Endodermal cell (in vitro differentiated cells): ENCODE measurements around the gene RAB6D. TPM values are rescaled to one million over a fixed set of nuclear protein-coding genes. Genes with fewer than 3 reads are reported as not detected.
"Not testable (repeated sequence)": the region's sequence is repeated elsewhere in the genome, so short reads cannot be mapped to it uniquely, and the experiment has no call there.

ENCODE experiments used
- DNase-seq: peaks from one replicate; pipeline ENCODE4 v3.0.0-alpha.2; 2017
- H3K27ac ChIP-seq: 2 replicates; pipeline ENCODE4 v1.5.1; 2013; ENCODE audit warnings: mild to moderate bottlenecking, low read depth, low read length, moderate library complexity
- H3K27me3 ChIP-seq: 2 replicates; pipeline ENCODE4 v1.6.1; 2013; ENCODE audit warnings: mild to moderate bottlenecking, low read length, moderate library complexity; ENCODE audit not compliant: insufficient read depth, control insufficient read depth, poor library complexity, severe bottlenecking
- H3K36me3 ChIP-seq: 2 replicates; pipeline ENCODE4 v1.7.0; 2013; ENCODE audit warnings: mild to moderate bottlenecking, low read length, moderate library complexity; ENCODE audit not compliant: control insufficient read depth, insufficient read depth
- H3K4me1 ChIP-seq: one replicate; pipeline ENCODE4 v1.7.0; 2013; ENCODE audit warnings: low read length; ENCODE audit not compliant: control insufficient read depth, insufficient read depth
- H3K4me3 ChIP-seq: 2 replicates; pipeline ENCODE4 v1.5.1; 2013; ENCODE audit warnings: mild to moderate bottlenecking, low read length, moderate library complexity
- H3K9ac ChIP-seq: 2 replicates; pipeline ENCODE4 v1.6.1; 2013; ENCODE audit warnings: mild to moderate bottlenecking, low read length, moderate library complexity; ENCODE audit not compliant: poor library complexity, severe bottlenecking; ENCODE audit errors: extremely low read depth
- H3K9me3 ChIP-seq: 2 replicates; pipeline ENCODE4 v1.6.1; 2013; ENCODE audit warnings: mild to moderate bottlenecking, low read length, moderate library complexity; ENCODE audit not compliant: control insufficient read depth
- H3K27ac Mint-ChIP-seq: 2 replicates; pipeline ENCODE4 v1.8.0; 2020; ENCODE audit warnings: mixed read lengths
- H3K27me3 Mint-ChIP-seq: 2 replicates; pipeline ENCODE4 v1.8.0; 2021; ENCODE audit warnings: mild to moderate bottlenecking, mixed read lengths; ENCODE audit not compliant: insufficient read depth
- H3K36me3 Mint-ChIP-seq: 2 replicates; pipeline ENCODE4 v1.8.0; 2020; ENCODE audit warnings: low read depth, mixed read lengths
- H3K4me1 Mint-ChIP-seq: 2 replicates; pipeline ENCODE4 v1.8.0; 2020; ENCODE audit warnings: mixed read lengths
- H3K4me3 Mint-ChIP-seq: 2 replicates; pipeline ENCODE4 v1.8.0; 2020; ENCODE audit warnings: mild to moderate bottlenecking, moderate library complexity, mixed read lengths
- H3K9me3 Mint-ChIP-seq: 2 replicates; pipeline ENCODE4 v1.8.0; 2020; ENCODE audit warnings: mild to moderate bottlenecking, mixed read lengths
- CTCF ChIP-seq: fragments of 200-600 bp; sonication (generic); conservative IDR thresholded peaks from 2 replicates; pipeline ENCODE4 v1.5.0; 2021; ENCODE audit warnings: antibody characterized with exemption, mild to moderate bottlenecking
- WGBS, 2 experiments: methylation state at CpG; one replicate each; pipeline versions ENCODE4 v1.1.5 to v1.1.7; 2013; ENCODE audit warnings: missing lambda C conversion rate in 2 of 2, mixed read lengths in 1 of 2; ENCODE audit not compliant: insufficient coverage in 1 of 2, insufficient read length in 1 of 2; 5-methylcytosine and 5-hydroxymethylcytosine counted together
- total RNA-seq, 2 donors: library from RNA; stranded (reverse); fragmentation: NEBNext Ultra II Directional in 1 of 2; extraction: Animal tissue kit (Norgen Biotek cat#: 25700) in 1 of 2; gene quantifications; 2 replicates in 1 of 2; 3 replicates in 1 of 2; pipeline ENCODE4 v1.2.1, GENCODE V29; 2021

RAB6D gene
- total RNA-seq, 2 donors from 2014 or later = 3.3 to 5.4 TPM

- H3K4me1 Mint-ChIP-seq = no peaks in the 10 kb centered on the region
- H3K36me3 Mint-ChIP-seq = no peaks in the 10 kb centered on the region
- H3K27me3 Mint-ChIP-seq = peaks cover 7% of the 10 kb centered on the region
These were observed 38.5 kb upstream of the RAB6D start for GRCh38 chr2:131402320-131403039.

GRCh38 chr2:131400849-131401248 lies 36.9 kb upstream of the RAB6D start:
- 87 to 93% methylated on average over 3 to 4 of the region's 4 CpGs for WGBS, 2 experiments
- Mint-ChIP-seq H3K27ac (no peak overlapping the region), H3K4me3 (no peak overlapping the region), H3K9me3 (no peaks in the 10 kb centered on the region), H3K27me3 (peaks cover 7% of the 10 kb centered on the region), H3K4me1 (no peaks in the 10 kb centered on the region), H3K36me3 (no peaks in the 10 kb centered on the region)
- no peak overlapping the region for H3K4me3 ChIP-seq
- no peak overlapping the region for H3K27ac ChIP-seq
- no peak overlapping the region for H3K9ac ChIP-seq
- no peaks in the 10 kb centered on the region for H3K27me3 ChIP-seq
- H3K4me1 ChIP-seq = peaks cover 4% of the 10 kb centered on the region
- no peak for DNase-seq
- no peak for TF ChIP-seq CTCF
- no peaks in the 10 kb centered on the region for H3K36me3 ChIP-seq
- H3K9me3 ChIP-seq = no peaks in the 10 kb centered on the region

More at GRCh38 chr2:131402320-131403039, 38.5 kb upstream of the RAB6D start:
- Histone ChIP-seq H3K9ac (no peak overlapping the region), H3K9me3 (no peaks in the 10 kb centered on the region), H3K27ac (no peak overlapping the region), H3K4me3 (no peak overlapping the region), H3K36me3 (no peaks in the 10 kb centered on the region), H3K4me1 (peaks cover 4% of the 10 kb centered on the region), H3K27me3 (no peaks in the 10 kb centered on the region)
- H3K4me3 Mint-ChIP-seq = no peak overlapping the region
- H3K27ac Mint-ChIP-seq = no peak overlapping the region
- peak; percentile 28 for DNase-seq
- H3K9me3 Mint-ChIP-seq = no peaks in the 10 kb centered on the region
- TF ChIP-seq CTCF = no peak
- WGBS, 2 experiments = 88% methylated on average over 6 of the region's 6 CpGs; no CpG with 5 or more reads in 1 of the 2 experiments

- not testable (repeated sequence) for DNase-seq, H3K36me3 Mint-ChIP-seq, H3K4me3 ChIP-seq, H3K9ac ChIP-seq, H3K27ac ChIP-seq, H3K9me3 Mint-ChIP-seq, H3K27me3 Mint-ChIP-seq, H3K27me3 ChIP-seq, H3K9me3 ChIP-seq, H3K36me3 ChIP-seq, H3K4me1 Mint-ChIP-seq, H3K4me1 ChIP-seq, H3K27ac Mint-ChIP-seq, H3K4me3 Mint-ChIP-seq
- WGBS, 2 experiments = 90 to 100% methylated on average over 3 to 4 of the region's 4 CpGs
These were observed 36.5 kb upstream of the RAB6D start for GRCh38 chr2:131400441-131400840.

GRCh38 chr2:131396209-131396608 lies 32.2 kb upstream of the RAB6D start:
- 90% methylated on average over 1 of the region's 1 CpG; no CpG with 5 or more reads in 1 of the 2 experiments for WGBS, 2 experiments
- not testable (repeated sequence) for H3K9me3 ChIP-seq, H3K27me3 ChIP-seq, H3K27ac ChIP-seq, H3K36me3 ChIP-seq, H3K9me3 Mint-ChIP-seq, H3K4me3 Mint-ChIP-seq, H3K36me3 Mint-ChIP-seq, H3K27me3 Mint-ChIP-seq, H3K4me1 ChIP-seq, H3K27ac Mint-ChIP-seq, H3K4me3 ChIP-seq, H3K9ac ChIP-seq, DNase-seq
- H3K4me1 Mint-ChIP-seq = peaks cover 18% of the 10 kb centered on the region

- not testable (repeated sequence) for H3K9me3 ChIP-seq, H3K27ac ChIP-seq, H3K36me3 Mint-ChIP-seq, H3K27me3 Mint-ChIP-seq, H3K27me3 ChIP-seq, H3K9me3 Mint-ChIP-seq, H3K4me3 ChIP-seq, H3K9ac ChIP-seq, H3K36me3 ChIP-seq, H3K4me1 ChIP-seq
- 30 to 52% methylated on average over 2 to 29 of the region's 29 CpGs for WGBS, 2 experiments
- Mint-ChIP-seq H3K27ac (peak overlapping the region; percentile 64), H3K4me1 (peaks cover 18% of the 10 kb centered on the region), H3K4me3 (peak overlapping the region; percentile 59)
- peak; percentile 71 for DNase-seq
These were observed 31.2 kb upstream of the RAB6D start for GRCh38 chr2:131395024-131395645.
